H1 (cell line): Measurements from ENCODE around the gene TRIM47. TPM values are rescaled to one million over a fixed set of nuclear protein-coding genes. Genes with fewer than 3 reads are reported as not detected.

Source experiments
- CTCF ChIA-PET: fragments of 300-600 bp; sonication (Branson Sonifier 250); formaldehyde crosslinking; loops from one replicate; lab custom pipeline; 2021; ENCODE audit not compliant: partially characterized antibody; lab: Charles Lee
- POLR2A ChIA-PET: fragments of 300-600 bp; sonication (Branson Sonifier 250); formaldehyde crosslinking; loops from one replicate; lab custom pipeline; 2021; ENCODE audit warnings: inconsistent platforms; ENCODE audit not compliant: partially characterized antibody; lab: Charles Lee
- DNase-seq, 2 experiments: peaks; one replicate each; pipeline versions ENCODE4 v3.0.0 to v3.0.0-alpha.2; 2010 to 2022; ENCODE audit warnings: low spot score in 2 of 2, low read depth in 1 of 2, mixed read lengths in 1 of 2
- FAIRE-seq: peaks from 2 replicates; lab custom pipeline; 2011; peaks lifted over from hg19 to GRCh38; lab: Jason Lieb, UNC
- H2AFZ ChIP-seq: 2 replicates; pipeline ENCODE4 v1.8.1; 2012; ENCODE audit warnings: low read length, inconsistent platforms
- H2AK5ac ChIP-seq: 2 replicates; pipeline ENCODE4 v1.6.1; 2013; ENCODE audit warnings: low read depth, low read length
- H2BK120ac ChIP-seq: replicated peaks from 2 replicates; pipeline ENCODE3; 2013; ENCODE audit warnings: low read depth, low read length, inconsistent platforms
- H2BK12ac ChIP-seq: 2 replicates; pipeline ENCODE4 v1.6.1; 2013; ENCODE audit warnings: low read depth, low read length
- H2BK15ac ChIP-seq: 2 replicates; pipeline ENCODE4 v1.6.1; 2013; ENCODE audit warnings: low read length
- H2BK20ac ChIP-seq: 2 replicates; pipeline ENCODE4 v1.6.1; 2013; ENCODE audit warnings: low read length
- H2BK5ac ChIP-seq: 2 replicates; pipeline ENCODE4 v1.6.1; 2013; ENCODE audit warnings: low read depth, low read length
- H3K14ac ChIP-seq: 2 replicates; pipeline ENCODE4 v1.6.1; 2013; ENCODE audit warnings: inconsistent platforms; ENCODE audit not compliant: insufficient read length
- H3K18ac ChIP-seq: 2 replicates; pipeline ENCODE4 v1.6.1; 2013; ENCODE audit warnings: low read length; ENCODE audit errors: extremely low read depth
- H3K23ac ChIP-seq: 2 replicates; pipeline ENCODE4 v1.6.1; 2013; ENCODE audit warnings: inconsistent platforms; ENCODE audit not compliant: insufficient read length
- H3K23me2 ChIP-seq: 2 replicates; pipeline ENCODE4 v1.6.1; 2013; ENCODE audit warnings: low read depth, low read length
- H3K27ac ChIP-seq: 2 replicates; pipeline ENCODE4 v1.6.1; 2011; ENCODE audit warnings: low read depth, low read length, inconsistent platforms
- H3K27me3 ChIP-seq, 4 experiments: replicated peaks in 1 of 4; 1 replicate in 1 of 4; 2 replicates in 3 of 4; pipeline versions ENCODE4 v1.6.1 to v1.8.1; 2011 to 2013; ENCODE audit warnings: low read length in 3 of 4, mild to moderate bottlenecking in 3 of 4, inconsistent platforms in 2 of 4, mixed read lengths in 2 of 4, moderate library complexity in 1 of 4; ENCODE audit not compliant: control insufficient read depth in 3 of 4, insufficient read depth in 3 of 4; ENCODE audit errors: extremely low read depth in 1 of 4
- H3K36me3 ChIP-seq, 4 experiments: 2 replicates each; pipeline versions ENCODE4 v1.6.1 to v1.8.1; 2011 to 2013; ENCODE audit warnings: mild to moderate bottlenecking in 4 of 4, low read length in 3 of 4, moderate library complexity in 2 of 4, control low read depth in 1 of 4, inconsistent platforms in 1 of 4; ENCODE audit not compliant: insufficient read depth in 4 of 4, control insufficient read depth in 2 of 4
- H3K4ac ChIP-seq: replicated peaks from 2 replicates; pipeline ENCODE3; 2013; ENCODE audit warnings: low read length, low read depth, mixed read lengths, inconsistent platforms; ENCODE audit not compliant: insufficient read length
- H3K4me1 ChIP-seq, 4 experiments: replicated peaks in 1 of 4; 1 replicate in 1 of 4; 2 replicates in 3 of 4; pipeline versions ENCODE4 v1.6.1 to v1.8.1; 2011 to 2013; ENCODE audit warnings: low read length in 3 of 4, inconsistent platforms in 2 of 4, mixed read lengths in 1 of 4; ENCODE audit not compliant: insufficient read depth in 4 of 4, control insufficient read depth in 3 of 4
- H3K4me2 ChIP-seq, 2 experiments: 2 replicates each; pipeline versions ENCODE4 v1.6.1 to v1.8.1; 2011 to 2013; ENCODE audit warnings: low read depth in 2 of 2, low read length in 2 of 2, control low read depth in 1 of 2, inconsistent platforms in 1 of 2, mild to moderate bottlenecking in 1 of 2; ENCODE audit not compliant: insufficient read depth in 1 of 2
- H3K4me3 ChIP-seq, 4 experiments: fragments of 200-600, 300-600 bp in 1 of 4; sonication (generic), shearing (Covaris generic), sonication (Bioruptor Twin) in 1 of 4; 2 replicates each; pipeline versions ENCODE4 v1.5.1 to v1.8.1; 2011 to 2016; ENCODE audit warnings: low read length in 4 of 4, low read depth in 3 of 4, control low read depth in 2 of 4, inconsistent platforms in 2 of 4, mild to moderate bottlenecking in 2 of 4, mixed read lengths in 1 of 4, moderate library complexity in 1 of 4; ENCODE audit not compliant: insufficient read depth in 2 of 4; ENCODE audit errors: extremely low read depth in 1 of 4
- H3K56ac ChIP-seq: replicated peaks from 2 replicates; pipeline ENCODE3; 2013; ENCODE audit warnings: low read depth, mild to moderate bottlenecking, mixed read lengths, low read length, inconsistent platforms; ENCODE audit not compliant: insufficient read length
- H3K79me1 ChIP-seq: 2 replicates; pipeline ENCODE4 v1.6.1; 2013; ENCODE audit warnings: low read depth, low read length, control low read depth
- H3K79me2 ChIP-seq, 2 experiments: 2 replicates each; pipeline versions ENCODE4 v1.6.1 to v1.8.1; 2012 to 2013; ENCODE audit warnings: low read length in 2 of 2, mild to moderate bottlenecking in 2 of 2, inconsistent platforms in 1 of 2; ENCODE audit not compliant: insufficient read depth in 2 of 2, control insufficient read depth in 1 of 2
- H3K9ac ChIP-seq, 4 experiments: replicated peaks in 1 of 4; 1 replicate in 1 of 4; 2 replicates in 3 of 4; pipeline versions ENCODE4 v1.6.1 to v1.8.1; 2011 to 2013; ENCODE audit warnings: low read depth in 3 of 4, low read length in 3 of 4, control low read depth in 2 of 4, mild to moderate bottlenecking in 2 of 4, moderate library complexity in 2 of 4, inconsistent platforms in 1 of 4; ENCODE audit errors: extremely low read depth in 1 of 4
- H3K9me3 ChIP-seq, 2 experiments: 2 replicates each; pipeline versions ENCODE4 v1.6.1 to v1.8.1; 2012 to 2013; ENCODE audit warnings: mild to moderate bottlenecking in 2 of 2, moderate library complexity in 2 of 2, control low read depth in 1 of 2, inconsistent platforms in 1 of 2, low read depth in 1 of 2, low read length in 1 of 2, mixed read lengths in 1 of 2; ENCODE audit not compliant: insufficient read depth in 2 of 2
- H4K20me1 ChIP-seq, 2 experiments: replicated peaks in 1 of 2; 2 replicates each; pipeline versions ENCODE3 to v1.8.1; 2011 to 2013; ENCODE audit warnings: inconsistent platforms in 2 of 2, low read length in 2 of 2, mild to moderate bottlenecking in 1 of 2; ENCODE audit not compliant: insufficient read depth in 2 of 2, control insufficient read depth in 1 of 2
- H4K5ac ChIP-seq: 2 replicates; pipeline ENCODE4 v1.6.1; 2013; ENCODE audit warnings: low read length, low read depth, mixed read lengths, inconsistent platforms; ENCODE audit not compliant: insufficient read length
- H4K8ac ChIP-seq: 2 replicates; pipeline ENCODE4 v1.8.0; 2013; ENCODE audit warnings: mild to moderate bottlenecking, moderate library complexity, low read length, inconsistent platforms; ENCODE audit not compliant: insufficient read depth; ENCODE audit errors: extremely low read depth
- H4K91ac ChIP-seq: replicated peaks from 2 replicates; pipeline ENCODE3; 2013; ENCODE audit warnings: low read length, mixed read lengths, inconsistent platforms; ENCODE audit not compliant: insufficient read length
- CHD2 ChIP-seq: IDR thresholded peaks from 2 replicates; pipeline ENCODE4 v1.6.1; 2012; ENCODE audit warnings: low read length, improper control_type of control experiment
- E2F6 ChIP-seq: IDR thresholded peaks from 2 replicates; pipeline ENCODE4 v1.6.1; 2012; ENCODE audit warnings: inconsistent platforms
- EZH2 ChIP-seq: fragments of 200-600 bp; sonication (generic); IDR thresholded peaks from 2 replicates; pipeline ENCODE4 v1.7.1; 2012; ENCODE audit warnings: low read depth, mild to moderate bottlenecking, moderate library complexity, low read length, inconsistent platforms; ENCODE audit not compliant: severe bottlenecking
- KDM5A ChIP-seq: fragments of 200-600 bp; IDR thresholded peaks from 2 replicates; pipeline ENCODE4 v1.7.1; 2012; ENCODE audit warnings: mild to moderate bottlenecking, low read length, inconsistent platforms, mixed read lengths
- POU5F1 ChIP-seq: IDR thresholded peaks from 2 replicates; pipeline ENCODE4 v1.6.1; 2011; ENCODE audit warnings: low read depth, mild to moderate bottlenecking, low read length, moderate library complexity
- SP4 ChIP-seq: IDR thresholded peaks from 2 replicates; pipeline ENCODE4 v1.6.1; 2012; ENCODE audit warnings: low read length, inconsistent platforms
- TCF12 ChIP-seq: IDR thresholded peaks from 2 replicates; pipeline ENCODE4 v1.6.1; 2011; ENCODE audit warnings: low read depth, mild to moderate bottlenecking, low read length
- USF2 ChIP-seq: IDR thresholded peaks from 2 replicates; pipeline ENCODE4 v1.6.1; 2011; ENCODE audit warnings: low read length, improper control_type of control experiment
- WGBS, 2 experiments: shearing (Covaris generic) in 1 of 2; methylation state at CpG; one replicate each; pipeline versions ENCODE4 v1.1.6 to v1.1.7; 2013 to 2015; ENCODE audit warnings: low lambda C conversion rate in 2 of 2, mixed read lengths in 2 of 2, inconsistent platforms in 1 of 2, low coverage in 1 of 2, missing lambda C conversion rate in 1 of 2; ENCODE audit not compliant: insufficient replicate concordance in 2 of 2, insufficient coverage in 1 of 2, insufficient read length in 1 of 2; ENCODE audit errors: extremely low coverage in 1 of 2, missing lambda C conversion rate in 1 of 2; 5-methylcytosine and 5-hydroxymethylcytosine counted together
- polyA plus RNA-seq, 7 experiments: library from polyadenylated mRNA; depleted of rRNA in 3 of 7; stranded (reverse) in 5 of 7; unstranded in 2 of 7; fragments of >200 nt in 5 of 7; fragments of 200-250 nt in 2 of 7; gene quantifications; 1 replicate in 5 of 7; 2 replicates in 1 of 7; 4 replicates in 1 of 7; pipeline versions ENCODE4 v1.2.1 to v1.2.3, GENCODE V29; 2011 to 2013; ENCODE audit warnings: missing spikeins in 2 of 7, mixed read lengths in 2 of 7
- total RNA-seq: library from RNA; stranded (reverse); fragmentation: NEBNext Ultra II Directional; extraction: Animal tissue kit (Norgen Biotek cat#: 25700); gene quantifications from 2 replicates; pipeline ENCODE4 v1.2.1, GENCODE V29; 2021

TRIM47 gene
- total and polyA plus RNA-seq, 2 of the 8 experiments (the other 6 are each of a cell fraction or from before 2014, with no cell fraction given): 6.3 to 6.4 TPM

- H3K4me3 ChIP-seq: no peak overlapping the region
- no peak for FAIRE-seq
- H3K9me3 ChIP-seq: no peaks in the 10 kb centered on the region
- TF ChIP-seq SP4 (no peak), E2F6 (no peak), EZH2 (no peak), POU5F1 (no peak), TCF12 (no peak), KDM5A (no peak), CHD2 (no peak), USF2 (no peak)
- TF ChIP-seq, all 59 proteins: peak for 0
- Histone ChIP-seq H3K4me2 (no peak overlapping the region), H3K4me1 (no peaks in the 10 kb centered on the region), H2BK120ac (no peak overlapping the region), H4K5ac (no peak overlapping the region), H3K18ac (no peak overlapping the region), H2BK12ac (no peak overlapping the region), H3K4ac (no peak overlapping the region), H3K79me2 (no peaks in the 10 kb centered on the region), H3K9ac (no peak overlapping the region), H2BK15ac (no peak overlapping the region), H4K8ac (no peak overlapping the region), H3K23ac (no peak overlapping the region), H4K91ac (no peak overlapping the region), H3K56ac (no peak overlapping the region), H4K20me1 (no peaks in the 10 kb centered on the region), H3K27me3 (no peaks in the 10 kb centered on the region), H2AK5ac (no peak overlapping the region), H2AFZ (no peak overlapping the region), H3K36me3 (peaks cover 0 to 8% (median 6%) of the 10 kb centered on the region in 4 experiments; a peak in 2 of 8 replicates), H3K27ac (no peak overlapping the region), H3K14ac (no peak overlapping the region), H2BK5ac (no peak overlapping the region), H2BK20ac (no peak overlapping the region), H3K79me1 (no peaks in the 10 kb centered on the region), H3K23me2 (no peaks in the 10 kb centered on the region)
- 97% methylated on average over 15 of the region's 15 CpGs; no CpG with 5 or more reads in 1 of the 2 experiments for WGBS, 2 experiments
- ChIA-PET POLR2A (interaction anchor here (1.0 to 1.3 kb wide), 3 partner anchors 12 to 29 kb away, joined by 3 to 5 read pairs (median 3); partner anchors contain the start of genes MRPL38 and TRIM65), CTCF (interaction anchor here (0.7 to 51.3 kb wide), 12 partner anchors 9 to 83 kb away, joined by 3 to 885 read pairs (median 4); partner anchors contain the start of genes CDK3 and MRPL38)
- no peak for DNase-seq
Observed at GRCh38 chr17:75925912-75926311, 47.5 kb upstream of the TRIM47 start.
